Measurements from ENCODE around the gene ZBTB38. TPM values are rescaled to one million over a fixed set of nuclear protein-coding genes. Genes with fewer than 3 reads are reported as not detected.

ZBTB38 gene
- 127 and 162 TPM in 2 replicates for total RNA-seq (2014; rRNA removed; shearing (Covaris generic))

DNA sequence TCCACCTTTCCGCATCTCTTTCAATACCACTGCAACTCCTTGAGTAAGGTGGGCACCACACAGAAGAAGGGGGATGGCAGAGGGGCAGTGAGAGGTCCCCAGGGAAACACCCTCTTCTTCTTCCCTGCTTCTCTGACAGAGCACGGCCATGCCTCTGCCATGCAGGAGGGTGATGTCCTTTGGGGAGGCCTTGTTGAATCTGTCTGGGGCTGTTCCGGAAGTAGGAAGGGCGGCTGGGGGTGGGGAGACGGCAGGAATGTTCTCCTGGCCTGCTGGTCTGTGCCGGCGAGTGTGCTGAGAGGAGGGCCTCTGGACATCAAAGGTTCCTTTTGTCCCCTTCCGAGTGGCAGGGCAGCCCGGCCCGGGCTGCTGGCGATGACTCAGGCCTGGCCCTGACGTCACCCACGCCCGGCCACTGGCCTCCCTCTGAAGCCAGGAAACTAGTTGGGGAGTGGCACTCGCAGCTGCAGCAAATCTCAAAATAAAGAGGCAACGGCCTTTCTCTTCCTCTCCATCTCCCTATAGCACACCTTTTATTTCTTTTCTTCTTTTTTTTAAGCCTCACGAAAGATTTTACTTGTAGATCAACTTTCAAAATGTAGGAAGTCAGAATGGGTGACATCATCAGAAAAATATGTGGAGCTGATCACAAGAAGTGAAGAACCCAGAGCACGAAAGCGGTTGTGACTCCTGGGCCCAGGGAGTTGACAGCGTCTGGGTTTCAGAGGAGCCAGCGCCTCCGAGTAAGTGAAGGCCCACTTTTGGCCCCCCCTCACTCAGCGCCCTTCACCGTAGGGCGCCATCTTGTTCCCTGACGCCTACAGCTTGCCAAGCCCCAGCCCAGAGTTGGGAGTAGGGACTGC, at the start of gene ZBTB38:
ZBTB38 (plus strand) TSS at position 443 of the 863 bp plus-strand sequence. CDS start 73,885 bp downstream, outside the sequence.
- DNase-seq (ENCODE audit: low read depth), result peak; percentile 99

DNA sequence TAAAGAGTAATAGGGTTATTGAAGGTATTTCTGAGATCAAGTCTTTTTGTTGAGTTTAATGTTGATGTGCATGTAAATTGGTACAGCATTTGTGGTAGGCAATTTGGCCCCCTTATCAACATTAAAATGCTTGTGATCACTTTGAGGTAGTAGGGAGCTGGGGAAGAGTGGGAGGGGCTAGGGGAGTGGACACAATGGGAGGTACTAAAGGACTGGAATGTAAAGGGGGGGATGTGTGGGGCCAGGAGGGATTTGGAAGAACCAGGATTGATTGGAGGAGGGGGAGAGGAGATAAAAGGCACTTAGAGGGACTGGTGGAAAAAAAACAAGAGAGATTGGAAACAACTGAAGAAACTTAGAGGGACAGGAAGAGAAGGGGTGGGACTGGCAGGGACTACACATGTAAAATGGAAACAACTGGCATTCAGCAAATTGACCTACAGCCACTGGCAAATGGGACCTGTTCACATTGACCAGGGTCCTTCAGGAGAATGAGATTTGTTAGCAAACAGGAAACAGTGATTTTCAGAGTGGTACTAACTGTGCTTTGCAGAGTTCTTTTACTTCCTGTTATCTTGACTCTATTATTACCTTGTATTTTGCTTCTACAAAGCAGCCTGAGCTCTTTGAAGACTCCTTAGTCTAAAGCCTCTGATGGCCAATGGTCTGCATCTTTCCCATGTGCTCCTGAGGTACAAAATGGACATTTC, 47.8 kb upstream of the ZBTB38 start:
- DNase-seq (ENCODE audit: low read depth), result no peak

DNA sequence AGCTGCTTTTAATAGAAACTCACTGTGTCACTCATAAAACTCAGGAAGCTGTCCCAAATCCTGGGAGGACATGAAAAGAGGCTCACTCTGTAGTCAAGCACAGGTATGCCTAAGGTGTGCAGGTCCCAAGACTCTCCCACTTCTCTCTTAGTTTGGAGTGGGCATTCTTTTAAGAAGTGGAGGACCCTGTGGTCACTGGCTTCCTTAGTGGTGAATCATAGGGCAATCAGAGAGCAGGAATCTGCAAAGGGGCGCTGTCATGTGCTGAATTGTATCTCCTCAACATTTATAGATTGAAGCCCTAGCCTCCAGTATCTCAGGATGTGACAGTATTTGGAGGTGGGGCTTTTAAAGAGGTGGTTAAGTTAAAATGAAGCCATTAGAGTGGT, 47.2 kb upstream of the ZBTB38 start:
- DNase-seq (ENCODE audit: low read depth), result peak; percentile 58

- DNase-seq (ENCODE audit: low read depth), result no peak
Measured at GRCh38 chr3:141323936-141324704, 44.2 kb upstream of the ZBTB38 start.

GRCh38 chr3:141326123-141326522, 42.2 kb upstream of the ZBTB38 start:
- DNase-seq (ENCODE audit: low read depth), result no peak

GRCh38 chr3:141326626-141327025, 41.7 kb upstream of the ZBTB38 start:
- no peak for DNase-seq (ENCODE audit: low read depth)

- no peak for DNase-seq (ENCODE audit: low read depth)
Measured at GRCh38 chr3:141328286-141329166, 39.8 kb upstream of the ZBTB38 start.

DNA sequence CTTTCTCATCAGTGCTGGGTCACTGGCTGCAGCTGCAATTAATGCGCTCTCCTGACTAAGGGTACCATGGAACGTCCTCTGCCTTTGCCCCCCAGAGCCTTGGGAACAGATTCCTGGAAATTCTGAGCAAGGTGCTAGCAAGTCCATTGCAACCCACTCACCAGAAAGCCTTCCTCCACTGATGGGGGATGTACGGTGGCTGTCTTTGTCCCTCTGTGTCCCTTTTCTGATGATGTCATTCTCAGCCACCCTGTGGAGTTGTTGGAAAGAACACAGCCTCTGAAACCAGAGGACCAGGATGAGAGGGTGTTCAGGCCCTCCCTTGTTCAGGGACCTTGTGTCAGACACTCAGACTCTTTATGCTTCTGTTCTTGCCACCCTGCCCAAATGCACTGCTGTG, 38.1 kb upstream of the ZBTB38 start:
- DNase-seq (ENCODE audit: low read depth), result no peak

GRCh38 chr3:141330718-141331376, 37.5 kb upstream of the ZBTB38 start:
- DNase-seq (ENCODE audit: low read depth), result no peak

DNA sequence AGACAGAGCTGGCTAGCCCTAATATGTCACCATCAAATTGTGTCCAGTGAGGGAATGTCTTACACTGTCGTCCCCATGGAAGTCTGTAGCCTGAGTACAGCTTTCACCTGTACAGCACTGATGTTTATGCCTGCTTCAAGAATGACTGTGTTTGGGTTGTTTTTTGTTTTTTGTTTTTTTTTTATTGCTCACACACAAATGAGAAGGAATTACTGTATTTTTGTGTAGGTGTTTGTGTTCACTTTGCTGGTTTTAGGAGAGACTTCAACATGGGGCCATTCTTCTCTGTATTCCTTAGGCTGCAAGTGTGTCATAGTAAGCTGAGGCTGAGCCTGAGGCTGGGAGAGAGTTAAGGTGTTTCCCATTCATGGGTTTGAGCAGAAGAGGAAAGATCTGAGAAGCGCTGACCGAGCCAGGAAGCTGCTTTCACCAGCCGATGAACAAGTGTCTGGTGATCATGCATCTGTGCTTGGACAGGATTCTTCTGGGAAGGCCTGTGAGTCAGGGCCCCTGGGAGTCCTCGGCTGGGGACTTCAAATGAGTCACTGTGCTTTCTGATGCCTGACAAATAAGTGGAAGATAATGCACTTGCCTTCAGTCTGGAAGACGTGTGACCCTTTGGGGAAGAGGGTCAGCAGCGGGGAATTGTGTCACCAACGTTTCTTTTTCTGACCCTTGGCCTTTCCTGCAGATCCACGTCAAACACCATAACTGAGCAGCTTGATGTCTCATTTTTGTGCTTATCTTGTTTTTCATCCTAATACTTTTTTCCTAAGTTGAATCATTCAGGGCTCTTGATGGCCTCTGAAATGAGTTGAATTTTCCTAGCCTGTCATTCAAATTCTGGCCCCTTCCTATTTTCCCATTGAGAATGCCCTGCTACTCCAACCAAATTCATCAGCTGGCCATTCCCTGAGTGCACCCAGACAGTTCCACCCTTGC, 36.7 kb upstream of the ZBTB38 start:
- peak; percentile 97 for DNase-seq (ENCODE audit: low read depth)

- DNase-seq (ENCODE audit: low read depth), result no peak
Measured at GRCh38 chr3:141332416-141332815, 35.9 kb upstream of the ZBTB38 start.

DNA sequence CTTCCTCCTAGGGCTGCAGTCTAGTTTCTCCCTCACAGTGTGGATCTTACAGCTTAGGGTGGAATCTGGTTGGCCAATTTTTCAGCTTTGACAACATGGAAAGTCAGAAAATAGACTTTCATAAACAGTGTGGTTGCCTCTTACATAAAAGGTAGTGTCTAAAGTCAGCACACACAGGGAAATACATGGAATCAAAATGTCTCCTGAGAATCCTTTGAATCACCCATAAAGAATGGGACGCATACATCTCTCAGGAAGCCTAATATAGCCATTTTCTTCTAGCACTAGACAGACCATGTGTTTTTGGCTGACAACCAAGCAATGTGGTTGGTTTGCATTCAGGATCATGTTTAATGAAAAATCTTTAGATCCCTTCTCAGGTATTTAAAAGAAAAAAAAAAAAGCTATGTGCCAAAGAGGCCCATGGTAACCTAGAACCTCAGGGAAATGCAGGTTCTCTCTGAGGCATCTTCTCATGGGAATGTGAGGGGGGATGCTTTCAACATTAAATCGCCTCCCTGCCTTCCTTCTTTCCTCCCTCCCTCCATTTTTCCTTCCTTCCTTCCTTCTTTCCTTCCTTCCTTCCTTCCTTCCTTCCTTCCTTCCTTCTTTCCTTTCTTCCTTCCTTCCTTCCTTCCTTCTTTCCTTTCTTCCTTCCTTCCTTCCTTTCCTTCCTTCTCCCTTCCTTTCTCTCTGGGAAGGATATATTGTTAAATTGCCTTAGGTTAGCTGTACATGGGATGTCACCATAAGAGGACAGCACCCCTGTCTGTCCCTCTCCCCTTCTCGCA, 34.3 kb upstream of the ZBTB38 start:
- no peak for DNase-seq (ENCODE audit: low read depth)

DNA sequence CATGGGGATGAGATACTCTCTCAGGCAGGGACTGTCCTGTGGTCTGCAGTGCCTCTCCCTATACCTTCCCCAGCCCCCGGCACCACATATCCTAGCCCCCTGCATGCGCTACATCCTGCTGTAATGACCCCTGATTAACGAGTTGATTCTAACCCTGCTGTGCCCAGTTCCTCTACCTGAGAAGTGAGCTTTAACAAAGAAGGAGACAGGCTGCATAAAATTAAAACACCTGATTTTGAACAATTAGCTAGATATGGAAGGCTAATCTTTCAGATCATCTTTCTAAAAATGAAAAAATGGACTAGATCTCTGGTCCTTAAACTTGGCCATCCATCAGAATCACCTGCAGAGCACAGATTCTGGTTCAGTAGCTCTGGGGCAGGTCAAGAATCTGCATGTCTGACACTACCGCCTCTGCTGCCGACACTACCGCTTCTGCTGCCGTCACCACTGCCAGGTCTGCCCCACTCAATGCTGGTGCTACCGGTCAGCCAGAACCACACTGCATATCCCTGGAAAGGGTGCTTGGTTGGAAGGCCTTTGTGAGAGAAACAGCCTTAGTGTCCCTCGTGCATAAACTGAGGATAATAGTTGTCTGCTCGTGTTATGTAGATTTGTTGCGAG, 33.6 kb upstream of the ZBTB38 start:
- no peak for DNase-seq (ENCODE audit: low read depth)

GRCh38 chr3:141335531-141336061, 32.7 kb upstream of the ZBTB38 start:
- DNase-seq (ENCODE audit: low read depth), result no peak

GRCh38 chr3:141336672-141337522, 31.4 kb upstream of the ZBTB38 start:
- DNase-seq (ENCODE audit: low read depth), result peak; percentile 81

DNA sequence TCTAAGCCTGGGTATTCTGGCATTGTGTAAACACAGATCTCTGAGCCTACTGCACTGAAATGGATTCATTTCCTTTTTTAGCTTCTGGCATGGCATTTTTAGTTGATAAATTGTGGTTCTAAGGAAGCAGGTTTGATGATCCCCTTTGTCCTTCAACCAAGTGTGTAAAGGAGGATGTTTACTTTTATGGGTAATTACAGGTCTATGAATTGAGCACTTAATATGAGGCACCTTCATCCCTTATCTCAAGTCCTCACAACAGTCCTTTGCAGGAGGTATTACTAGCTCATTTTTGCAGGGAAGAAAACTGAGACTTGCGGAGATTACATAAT, 30.8 kb upstream of the ZBTB38 start:
- no peak for DNase-seq (ENCODE audit: low read depth)

DNA sequence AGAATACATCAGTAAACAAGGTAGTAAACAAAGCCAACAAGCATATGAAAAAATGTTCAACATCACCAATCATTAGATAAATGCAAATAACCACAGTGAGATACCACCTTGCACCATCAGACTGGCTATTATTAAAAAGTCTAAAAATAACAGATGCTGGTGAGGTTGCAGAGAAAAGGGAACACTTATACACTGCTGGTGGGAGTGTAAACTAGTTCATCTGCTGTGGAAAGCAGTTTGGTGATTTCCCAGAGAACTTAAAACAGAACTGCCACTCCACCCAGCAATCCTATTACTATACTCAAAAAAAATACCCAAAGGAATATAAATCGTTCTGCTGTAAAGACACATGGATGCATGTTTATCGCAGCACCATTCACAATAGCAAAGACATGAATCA, 30.3 kb upstream of the ZBTB38 start:
- no peak for DNase-seq (ENCODE audit: low read depth)
